Skin of body (tissue), 2 donors: ENCODE measurements around the gene TNFRSF6B. TPM values are rescaled to one million over a fixed set of nuclear protein-coding genes. Genes with fewer than 3 reads are reported as not detected.

Experiments
- DNase-seq: peaks from one replicate; lab custom pipeline; 2025; lab: John Stamatoyannopoulos, UW
- total RNA-seq: library from RNA; depleted of rRNA; stranded (reverse); fragments of >200 nt; gene quantifications from one replicate; pipeline ENCODE4 v1.2.3, GENCODE V29; 2014

Gene TNFRSF6B
- total RNA-seq, 1 donor from 2014 or later, result 3.4 TPM

DNA sequence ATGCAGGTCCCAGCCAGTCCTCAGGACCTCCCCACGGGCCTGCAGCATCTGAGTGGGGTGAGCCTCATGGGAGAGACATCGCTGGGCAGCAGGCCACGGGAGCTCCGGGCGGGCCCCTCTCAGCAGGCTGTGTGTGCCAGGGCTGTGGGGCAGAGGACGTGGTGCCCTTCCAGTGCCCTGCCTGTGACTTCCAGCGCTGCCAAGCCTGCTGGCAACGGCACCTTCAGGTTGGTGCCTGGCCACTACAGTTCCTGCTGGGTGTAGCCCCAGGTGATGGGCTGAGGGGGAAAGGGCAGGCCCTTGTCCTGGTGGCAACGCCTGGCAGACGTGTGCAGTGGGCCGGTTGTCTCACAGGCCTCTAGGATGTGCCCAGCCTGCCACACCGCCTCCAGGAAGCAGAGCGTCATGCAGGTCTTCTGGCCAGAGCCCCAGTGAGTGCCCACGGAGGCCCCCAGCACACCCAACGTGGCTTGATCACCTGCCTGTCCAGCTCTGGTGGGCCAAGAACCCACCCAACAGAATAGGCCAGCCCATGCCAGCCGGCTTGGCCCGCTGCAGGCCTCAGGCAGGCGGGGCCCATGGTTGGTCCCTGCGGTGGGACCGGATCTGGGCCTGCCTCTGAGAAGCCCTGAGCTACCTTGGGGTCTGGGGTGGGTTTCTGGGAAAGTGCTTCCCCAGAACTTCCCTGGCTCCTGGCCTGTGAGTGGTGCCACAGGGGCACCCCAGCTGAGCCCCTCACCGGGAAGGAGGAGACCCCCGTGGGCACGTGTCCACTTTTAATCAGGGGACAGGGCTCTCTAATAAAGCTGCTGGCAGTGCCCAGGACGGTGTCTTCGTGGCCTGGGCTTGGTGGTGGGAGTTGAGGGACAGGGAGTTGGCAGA is 787 bp upstream of the TNFRSF6B start:
- DNase-seq, result no peak

DNA sequence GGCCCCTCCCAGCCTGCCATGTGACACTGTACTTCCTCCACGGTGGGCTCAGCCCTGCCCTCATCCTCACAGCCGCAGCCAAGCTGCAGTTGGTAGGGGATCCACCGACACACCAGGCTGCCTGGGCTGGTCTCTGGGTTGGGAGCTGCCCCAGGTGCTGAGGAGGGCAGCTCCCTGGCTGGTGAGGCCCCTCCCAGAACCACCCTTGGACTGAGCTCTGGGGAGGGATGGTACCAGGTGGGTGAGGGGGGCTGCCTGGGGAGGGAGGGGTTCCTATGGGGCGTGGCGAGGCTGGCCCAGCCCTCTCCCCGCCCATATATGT is 185 bp upstream of the TNFRSF6B start:
- DNase-seq, result no peak

DNA sequence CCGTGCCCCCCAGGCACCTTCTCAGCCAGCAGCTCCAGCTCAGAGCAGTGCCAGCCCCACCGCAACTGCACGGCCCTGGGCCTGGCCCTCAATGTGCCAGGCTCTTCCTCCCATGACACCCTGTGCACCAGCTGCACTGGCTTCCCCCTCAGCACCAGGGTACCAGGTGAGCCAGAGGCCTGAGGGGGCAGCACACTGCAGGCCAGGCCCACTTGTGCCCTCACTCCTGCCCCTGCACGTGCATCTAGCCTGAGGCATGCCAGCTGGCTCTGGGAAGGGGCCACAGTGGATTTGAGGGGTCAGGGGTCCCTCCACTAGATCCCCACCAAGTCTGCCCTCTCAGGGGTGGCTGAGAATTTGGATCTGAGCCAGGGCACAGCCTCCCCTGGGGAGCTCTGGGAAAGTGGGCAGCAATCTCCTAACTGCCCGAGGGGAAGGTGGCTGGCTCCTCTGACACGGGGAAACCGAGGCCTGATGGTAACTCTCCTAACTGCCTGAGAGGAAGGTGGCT is 960 bp downstream of the TNFRSF6B start:
- DNase-seq, result no peak

DNA sequence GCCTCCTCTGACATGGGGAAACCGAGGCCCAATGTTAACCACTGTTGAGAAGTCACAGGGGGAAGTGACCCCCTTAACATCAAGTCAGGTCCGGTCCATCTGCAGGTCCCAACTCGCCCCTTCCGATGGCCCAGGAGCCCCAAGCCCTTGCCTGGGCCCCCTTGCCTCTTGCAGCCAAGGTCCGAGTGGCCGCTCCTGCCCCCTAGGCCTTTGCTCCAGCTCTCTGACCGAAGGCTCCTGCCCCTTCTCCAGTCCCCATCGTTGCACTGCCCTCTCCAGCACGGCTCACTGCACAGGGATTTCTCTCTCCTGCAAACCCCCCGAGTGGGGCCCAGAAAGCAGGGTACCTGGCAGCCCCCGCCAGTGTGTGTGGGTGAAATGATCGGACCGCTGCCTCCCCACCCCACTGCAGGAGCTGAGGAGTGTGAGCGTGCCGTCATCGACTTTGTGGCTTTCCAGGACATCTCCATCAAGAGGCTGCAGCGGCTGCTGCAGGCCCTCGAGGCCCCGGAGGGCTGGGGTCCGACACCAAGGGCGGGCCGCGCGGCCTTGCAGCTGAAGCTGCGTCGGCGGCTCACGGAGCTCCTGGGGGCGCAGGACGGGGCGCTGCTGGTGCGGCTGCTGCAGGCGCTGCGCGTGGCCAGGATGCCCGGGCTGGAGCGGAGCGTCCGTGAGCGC is 1.6 kb downstream of the TNFRSF6B start:
- no peak for DNase-seq

DNA sequence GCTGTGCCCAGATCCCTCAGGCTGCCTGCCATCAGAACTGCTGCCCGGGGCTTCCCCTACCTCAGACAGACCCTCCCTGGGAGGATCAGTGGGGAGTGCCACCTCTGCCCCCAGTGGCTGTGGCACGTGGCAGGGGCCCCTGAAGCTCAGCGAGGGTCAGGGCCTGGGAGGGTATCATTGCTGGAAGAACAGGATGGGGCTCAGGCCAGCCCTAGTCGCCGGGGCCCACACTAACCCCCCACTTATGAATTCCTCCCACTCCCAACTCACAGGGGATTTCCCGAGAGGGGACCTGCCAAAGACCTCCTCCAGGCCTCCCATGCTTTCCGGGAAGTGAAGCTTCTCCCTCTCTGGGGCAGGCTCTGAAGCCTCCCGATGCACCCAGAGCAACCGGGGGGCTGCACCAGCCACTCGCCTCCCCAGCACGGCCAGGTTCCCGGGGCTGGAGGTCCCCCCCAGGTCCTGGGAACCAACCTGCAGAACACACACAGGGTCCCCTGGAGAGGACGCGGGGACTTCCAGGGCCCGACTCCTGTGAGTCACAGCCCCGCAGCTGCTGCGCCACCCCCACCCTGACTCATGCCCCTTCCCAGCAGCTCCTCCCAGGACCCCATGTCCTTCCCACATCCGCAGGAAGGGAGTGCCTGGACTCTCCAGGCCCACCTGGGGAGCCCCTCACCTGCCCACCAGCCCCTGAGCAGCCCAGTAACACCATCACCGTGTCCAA is 2.5 kb downstream of the TNFRSF6B start:
- peak; percentile 30 for DNase-seq

DNA sequence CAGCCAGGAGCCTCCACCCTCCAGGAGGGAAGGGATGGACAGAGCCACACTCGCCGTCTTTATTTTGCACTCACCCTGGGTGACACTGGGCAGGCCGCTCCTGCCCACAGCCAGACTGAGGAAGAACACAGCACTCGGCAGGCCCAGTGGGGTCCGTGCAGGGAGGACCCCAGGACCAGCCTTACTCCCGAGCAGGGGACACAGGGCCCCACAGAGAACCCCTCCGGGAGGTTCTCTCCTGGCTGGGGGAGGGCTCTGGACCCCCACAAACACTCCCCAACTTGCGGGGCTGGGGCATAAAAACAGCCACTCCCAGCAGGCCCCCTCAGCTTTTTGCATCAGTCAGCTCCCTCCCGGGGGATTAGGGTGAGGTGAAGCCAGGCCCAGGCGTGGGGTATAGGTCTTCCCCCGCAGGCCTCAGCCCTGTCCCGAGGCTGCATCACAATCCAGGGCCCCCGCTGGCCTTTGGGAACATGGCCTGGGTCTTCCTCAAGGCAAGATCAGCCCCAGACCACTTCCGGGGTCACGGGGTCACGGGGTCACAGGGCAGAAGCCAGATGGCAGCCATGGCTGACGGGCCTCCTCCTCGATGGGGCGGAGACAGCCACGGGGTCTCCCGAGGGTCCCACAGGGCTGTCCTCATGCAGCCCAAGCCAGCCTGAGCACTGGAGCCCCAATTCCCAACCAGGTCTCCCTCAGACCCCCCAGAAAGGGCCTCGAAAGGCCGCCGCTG is 3.2 kb downstream of the TNFRSF6B start:
- DNase-seq, result no peak

DNA sequence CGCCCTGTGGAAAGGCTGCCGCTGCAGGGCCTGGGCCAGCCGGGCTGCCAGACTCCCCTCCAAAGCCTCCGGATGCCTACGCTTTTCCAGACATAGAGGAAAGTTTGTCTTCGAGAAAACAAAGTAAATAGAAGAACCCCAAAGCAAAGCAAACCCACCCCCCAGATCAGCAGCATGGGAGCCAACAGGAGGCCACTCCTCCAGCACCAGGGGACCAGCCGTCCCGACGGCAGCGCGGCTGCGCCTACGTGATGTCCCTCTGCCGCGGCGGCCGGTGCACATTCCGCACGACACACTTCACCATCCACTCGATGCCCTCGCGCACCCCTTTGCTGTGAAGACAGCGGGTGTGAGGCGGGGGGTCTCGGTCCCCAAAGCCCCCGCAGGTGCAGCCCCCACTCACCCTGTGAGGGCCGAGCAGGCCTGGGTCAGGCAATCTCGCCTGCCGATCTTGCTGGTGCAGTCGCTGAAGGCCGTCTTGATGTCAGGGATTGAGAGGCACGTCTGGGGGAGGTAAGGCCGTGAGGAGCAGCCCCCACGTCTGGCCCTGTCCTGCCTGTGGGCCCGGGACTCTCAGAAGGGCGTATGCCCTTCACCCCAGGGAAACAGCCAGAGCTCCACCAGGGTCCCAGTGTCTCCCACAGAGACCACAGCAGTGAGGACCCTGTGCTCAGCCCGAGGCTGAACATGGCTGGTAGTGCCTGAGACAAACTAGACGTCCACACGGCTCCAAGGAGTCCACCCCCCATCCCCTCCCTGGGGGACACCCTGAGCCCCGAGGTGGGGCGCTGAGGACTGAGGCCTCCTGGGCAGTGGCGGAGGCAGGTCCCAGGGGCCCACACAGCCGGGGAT is 4.0 kb downstream of the TNFRSF6B start:
- DNase-seq, result no peak

DNA sequence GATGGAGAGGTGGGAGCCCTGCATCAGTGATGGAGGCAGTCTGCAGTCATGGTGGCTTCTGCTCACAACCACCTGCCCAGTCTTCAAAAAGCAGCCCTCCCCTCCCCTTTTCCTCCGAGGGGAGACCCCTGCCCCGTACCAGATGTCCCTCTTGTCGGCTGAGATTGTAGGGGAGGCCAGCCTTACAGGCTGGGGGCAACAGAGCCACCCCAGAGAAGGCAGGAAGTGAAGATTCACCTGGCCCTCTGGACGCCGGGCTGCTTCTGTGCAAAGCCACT is 4.5 kb downstream of the TNFRSF6B start:
- DNase-seq, result no peak

DNA sequence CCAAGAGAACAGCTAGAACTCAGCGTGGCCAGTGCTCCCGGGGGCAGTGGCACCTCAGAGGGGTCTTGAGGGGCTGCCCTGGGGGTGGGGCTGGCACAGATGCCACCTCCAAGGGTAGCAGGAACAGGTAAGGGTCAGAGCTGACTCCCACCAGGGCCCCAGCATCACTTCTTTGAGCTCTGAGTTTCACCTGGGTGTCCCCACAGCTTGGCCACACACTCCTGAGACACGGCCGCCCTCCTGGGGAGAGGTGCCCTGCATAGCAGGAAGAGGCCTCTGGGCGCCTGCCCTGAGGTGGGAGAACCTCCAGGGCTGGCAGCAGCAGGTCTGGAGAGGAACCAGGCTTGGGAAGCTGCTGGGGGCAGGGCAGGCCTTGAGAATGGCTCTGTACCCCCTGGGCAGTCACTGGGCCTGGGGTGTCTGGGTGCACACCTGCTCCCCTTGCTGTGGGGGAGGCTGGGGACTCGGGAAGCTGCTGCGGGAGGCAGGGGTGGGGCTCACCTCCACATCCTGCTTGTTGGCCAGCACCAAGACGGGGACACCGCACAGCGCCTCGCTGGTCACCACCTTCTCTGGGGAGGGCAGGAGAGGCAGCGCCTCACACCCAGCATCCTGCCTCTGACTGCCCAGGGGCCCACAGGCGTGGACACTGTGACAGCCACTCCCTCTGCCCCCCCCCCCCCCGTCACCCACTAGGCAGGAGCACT is 5.0 kb downstream of the TNFRSF6B start:
- no peak for DNase-seq

DNA sequence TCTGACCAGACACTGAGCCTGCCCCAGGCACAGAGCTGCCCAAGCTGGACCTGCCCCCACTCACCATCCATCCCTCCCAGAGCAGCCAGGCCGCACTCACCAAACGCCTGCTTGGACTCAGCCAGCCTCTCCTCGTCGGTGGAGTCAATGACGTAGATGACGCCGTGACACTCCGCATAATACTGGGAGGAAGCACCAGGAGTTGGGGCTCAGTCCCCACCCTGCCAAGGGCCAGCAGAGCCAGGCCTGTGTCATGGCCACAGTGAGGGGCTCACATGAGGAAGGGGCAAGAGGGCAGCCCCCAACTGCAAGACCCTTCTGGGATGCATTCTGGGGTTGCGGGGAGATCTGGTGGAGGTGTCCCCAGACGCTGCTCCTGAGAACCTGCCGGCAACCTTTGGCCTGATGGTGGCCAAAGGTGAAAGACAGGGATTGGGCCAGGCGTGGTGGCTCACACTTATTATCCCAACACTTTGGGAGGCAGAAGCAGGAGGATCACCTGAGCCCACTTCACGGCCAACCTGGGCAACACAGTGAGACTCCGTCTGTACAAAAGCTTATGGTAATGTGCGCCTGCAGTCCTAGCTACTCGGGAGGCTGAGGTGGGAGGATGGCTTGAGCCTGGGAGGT is 5.7 kb downstream of the TNFRSF6B start:
- DNase-seq, result no peak

DNA sequence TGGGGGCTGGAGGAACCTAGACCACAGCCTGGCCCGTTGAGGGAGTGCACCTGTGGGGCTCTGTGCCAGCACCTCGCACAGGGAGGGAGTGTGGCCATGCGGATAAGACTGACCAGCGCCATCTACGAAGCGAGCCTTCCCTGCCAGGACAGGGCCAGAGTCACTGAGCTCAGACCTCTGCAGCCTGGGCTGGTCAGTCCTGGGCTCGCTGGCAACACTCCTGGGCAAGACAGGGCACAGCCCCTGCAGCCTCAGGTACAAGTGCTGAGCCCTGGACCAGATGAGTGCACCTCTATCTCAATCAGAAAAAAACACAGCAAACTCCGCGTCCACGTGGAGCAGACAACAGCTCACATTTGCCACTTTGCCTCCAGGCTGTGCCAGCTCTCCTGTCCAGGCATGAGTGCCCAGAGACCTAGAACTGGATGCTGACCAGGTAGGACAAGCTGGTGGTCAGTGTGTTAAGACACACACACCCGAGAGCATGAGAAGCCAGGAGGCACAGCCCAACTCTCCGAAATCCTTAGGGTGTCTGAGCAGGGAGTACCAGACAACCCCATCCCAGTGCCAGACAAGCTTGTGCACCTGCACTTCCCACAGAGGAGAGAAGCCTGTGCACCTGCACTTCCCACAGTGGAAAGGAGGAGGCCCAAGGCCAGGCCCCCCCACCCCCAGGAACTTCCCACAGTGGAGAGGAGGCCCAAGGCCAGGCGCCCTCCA is 6.5 kb downstream of the TNFRSF6B start:
- no peak for DNase-seq

DNA sequence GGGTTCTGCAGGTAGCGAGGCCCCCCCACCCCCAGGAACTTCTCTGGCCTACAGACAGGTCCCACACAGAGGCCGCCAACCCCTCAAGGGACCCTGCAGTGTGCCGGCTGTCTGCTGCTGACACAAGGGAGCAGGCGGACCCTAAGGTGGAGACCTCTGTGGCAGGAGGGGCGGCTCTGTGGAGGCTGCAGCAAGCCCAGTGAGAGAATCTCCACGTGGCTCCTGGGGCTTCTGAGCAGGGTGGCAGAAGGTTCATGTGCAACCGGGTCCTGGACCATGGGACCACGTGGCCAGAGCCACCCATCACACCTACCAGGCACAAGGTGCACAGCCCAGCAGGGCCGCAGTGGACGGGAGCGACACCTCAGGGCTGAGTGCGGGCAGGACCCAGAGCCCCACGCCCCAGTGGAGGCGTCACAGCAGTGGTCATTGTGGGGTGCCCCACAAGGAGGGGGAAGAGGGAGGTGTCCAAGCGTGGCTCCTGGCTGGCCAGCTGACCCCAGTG is 7.1 kb downstream of the TNFRSF6B start:
- no peak for DNase-seq

DNA sequence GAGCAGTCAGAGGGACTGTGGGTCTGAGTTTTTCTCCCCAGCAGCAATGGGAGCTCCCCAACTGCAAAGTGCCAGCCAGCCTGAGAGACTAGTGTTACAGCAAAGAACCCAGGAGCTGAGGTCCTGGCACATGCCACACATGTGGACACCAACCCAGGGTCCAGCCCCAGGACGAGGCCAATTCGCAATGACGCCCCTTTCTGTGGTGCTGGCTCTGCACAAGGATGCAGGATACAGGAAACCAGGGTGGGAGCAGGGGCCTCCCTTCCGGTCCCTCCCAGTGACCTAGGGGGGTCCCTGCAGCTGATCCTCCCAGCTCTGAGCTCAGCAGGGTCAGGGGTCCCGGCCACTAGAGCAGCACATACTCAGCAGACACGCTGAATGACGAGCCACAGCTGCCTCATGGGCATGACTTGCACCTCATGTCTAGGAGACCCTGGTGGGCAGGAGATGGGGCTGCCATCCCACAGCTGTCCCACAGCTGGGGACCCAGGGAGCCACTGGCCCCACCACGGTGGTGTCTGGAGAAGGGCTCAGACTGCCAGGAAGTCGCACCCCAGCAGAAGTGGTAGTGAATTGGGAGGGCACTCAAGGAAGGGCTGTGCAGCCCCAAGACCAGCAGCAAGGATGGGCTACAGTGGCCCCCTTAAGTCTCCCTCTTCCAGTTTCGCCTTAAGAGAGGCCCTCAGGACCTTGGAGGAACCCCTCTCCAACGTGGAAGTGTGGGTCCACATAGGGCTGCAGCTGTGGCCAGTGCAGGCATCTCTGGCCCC is 7.7 kb downstream of the TNFRSF6B start:
- DNase-seq, result no peak

DNA sequence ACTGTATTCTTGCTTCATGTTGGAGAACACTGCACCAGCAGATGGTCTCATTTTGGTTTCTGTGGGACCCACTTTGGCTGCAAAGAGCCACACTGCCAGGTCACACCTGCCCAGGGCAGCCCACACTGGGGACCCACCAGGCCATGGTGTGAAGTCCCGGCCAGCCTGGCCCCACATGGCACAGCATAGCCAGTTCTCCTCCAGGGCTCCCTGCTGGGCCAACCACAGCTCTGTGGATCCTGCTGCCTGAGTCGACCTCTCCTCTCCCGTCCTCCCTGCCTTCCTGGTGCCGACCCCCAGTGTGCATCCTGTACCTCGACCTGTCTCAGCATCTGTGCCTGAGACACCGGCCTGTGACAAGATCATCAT is 8.3 kb downstream of the TNFRSF6B start:
- DNase-seq, result no peak

DNA sequence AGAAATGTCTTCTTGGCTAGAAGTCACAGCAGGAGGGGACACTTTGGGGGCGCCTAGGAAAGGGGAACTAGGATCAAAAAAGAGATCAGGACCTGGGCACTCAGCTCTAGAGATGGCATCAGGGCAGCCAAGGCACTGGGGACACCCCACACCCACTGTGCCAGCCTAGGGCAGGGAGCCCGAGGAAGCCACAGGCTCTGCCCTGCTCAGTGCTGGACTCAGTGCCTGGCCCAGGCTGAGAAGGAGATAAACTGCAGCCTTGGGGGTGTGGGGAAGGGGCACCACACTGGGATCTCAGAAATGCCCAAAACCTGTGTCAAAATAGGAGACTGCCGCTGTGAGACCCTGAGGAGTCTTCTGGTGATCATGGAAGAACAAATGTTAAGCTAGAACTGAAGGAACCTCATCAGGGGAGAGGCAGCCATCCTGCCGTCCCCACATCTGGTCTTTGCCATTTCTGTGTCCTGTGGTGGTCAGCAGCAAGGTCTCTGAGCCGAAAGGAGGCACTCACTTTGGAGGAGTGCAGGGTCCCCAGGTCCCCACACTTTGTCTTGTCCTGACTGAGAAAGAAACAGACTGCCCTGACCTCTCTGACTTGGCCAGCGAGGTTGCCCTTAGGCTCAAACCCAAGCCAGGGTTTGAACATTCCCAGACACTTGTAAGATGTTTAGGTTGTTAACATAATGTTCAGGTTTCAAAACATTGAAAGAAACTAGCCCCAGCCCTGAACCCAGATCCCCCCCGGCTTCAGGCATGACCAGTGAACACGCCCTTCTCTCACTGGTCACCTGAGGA is 9.0 kb downstream of the TNFRSF6B start:
- DNase-seq, result no peak

DNA sequence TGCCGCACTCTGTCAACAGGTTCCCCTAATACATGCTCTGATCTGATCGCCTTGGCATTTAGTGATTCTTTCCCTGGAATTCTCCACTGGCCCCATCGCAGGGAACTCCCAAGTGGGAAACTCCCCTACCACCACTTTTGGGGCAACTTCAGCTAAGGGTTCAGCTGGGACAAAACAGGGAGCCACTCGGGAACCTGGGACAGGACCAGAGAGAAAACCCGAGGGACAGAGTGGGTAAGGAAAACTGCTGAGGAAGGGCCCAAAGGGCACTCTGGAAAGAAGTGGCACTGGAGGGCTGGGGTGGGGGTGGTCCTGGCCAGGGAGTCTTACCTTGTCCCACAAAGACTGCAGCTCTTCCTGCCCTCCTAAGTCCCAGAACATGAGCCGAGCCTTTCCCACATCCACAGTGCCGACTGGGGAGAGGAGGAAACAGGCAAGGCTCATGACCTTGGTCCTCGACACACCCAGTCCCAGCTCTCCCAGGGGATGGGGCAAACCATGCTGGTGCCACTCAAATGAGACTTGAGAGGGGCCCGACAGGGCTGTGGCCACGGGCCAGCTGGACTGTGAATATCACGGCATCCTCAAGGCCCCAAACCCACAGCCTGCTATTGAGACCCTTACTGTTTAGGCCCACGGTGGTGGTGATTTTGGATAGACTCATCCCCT is 9.7 kb downstream of the TNFRSF6B start:
- no peak for DNase-seq
